ENCODE measurements around the gene STAG3. TPM values are rescaled to one million over a fixed set of nuclear protein-coding genes. Genes with fewer than 3 reads are reported as not detected.
"Not testable (repeated sequence)": the region's sequence is repeated elsewhere in the genome, so short reads cannot be mapped to it uniquely, and the experiment has no call there.

STAG3 gene
- total RNA-seq, 4 donors from 2014 or later: 0.49 to 2.5 TPM; not detected in 2

DNA sequence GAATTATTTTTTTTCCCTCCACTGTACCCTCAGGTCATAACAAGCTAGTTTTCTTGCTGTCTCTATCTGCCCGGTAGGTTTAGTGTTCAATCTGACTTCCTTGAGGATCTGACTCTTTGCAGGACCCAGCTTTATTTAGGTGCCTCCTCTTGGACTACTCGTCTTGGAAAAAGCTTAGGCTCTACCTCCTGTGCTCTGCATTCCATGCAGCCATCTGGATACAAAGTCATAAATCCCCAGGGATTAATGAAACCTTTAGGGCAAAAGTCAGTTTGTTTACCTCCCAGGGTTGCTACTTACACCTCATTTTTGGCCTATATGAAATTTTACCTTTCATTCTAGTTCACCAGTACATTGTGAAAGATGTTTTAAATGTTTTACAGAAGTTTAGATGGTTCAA is 8.0 kb downstream of the STAG3 start:
- Histone ChIP-seq H3K27me3 (no peaks in the 10 kb centered on the region), H3K4me3 (no peak overlapping the region), H3K4me1 (no peaks in the 10 kb centered on the region), H3K36me3 (no peaks in the 10 kb centered on the region), H3K9me3 (no peaks in the 10 kb centered on the region), H3K27ac (no peak overlapping the region)
- no peak for DNase-seq
- intact Hi-C loops (cut with DNase I; ENCODE audit: low total_unique reads): no loop called here
- TF ChIP-seq, protein P1, sequence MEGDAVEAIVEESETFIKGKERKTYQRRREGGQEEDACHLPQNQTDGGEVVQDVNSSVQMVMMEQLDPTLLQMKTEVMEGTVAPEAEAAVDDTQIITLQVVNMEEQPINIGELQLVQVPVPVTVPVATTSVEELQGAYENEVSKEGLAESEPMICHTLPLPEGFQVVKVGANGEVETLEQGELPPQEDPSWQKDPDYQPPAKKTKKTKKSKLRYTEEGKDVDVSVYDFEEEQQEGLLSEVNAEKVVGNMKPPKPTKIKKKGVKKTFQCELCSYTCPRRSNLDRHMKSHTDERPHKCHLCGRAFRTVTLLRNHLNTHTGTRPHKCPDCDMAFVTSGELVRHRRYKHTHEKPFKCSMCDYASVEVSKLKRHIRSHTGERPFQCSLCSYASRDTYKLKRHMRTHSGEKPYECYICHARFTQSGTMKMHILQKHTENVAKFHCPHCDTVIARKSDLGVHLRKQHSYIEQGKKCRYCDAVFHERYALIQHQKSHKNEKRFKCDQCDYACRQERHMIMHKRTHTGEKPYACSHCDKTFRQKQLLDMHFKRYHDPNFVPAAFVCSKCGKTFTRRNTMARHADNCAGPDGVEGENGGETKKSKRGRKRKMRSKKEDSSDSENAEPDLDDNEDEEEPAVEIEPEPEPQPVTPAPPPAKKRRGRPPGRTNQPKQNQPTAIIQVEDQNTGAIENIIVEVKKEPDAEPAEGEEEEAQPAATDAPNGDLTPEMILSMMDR (IDR thresholded peaks at IDR 0.05): no peak
- no peak for TF ChIP-seq POLR2A (IDR thresholded peaks at IDR 0.05)

DNA sequence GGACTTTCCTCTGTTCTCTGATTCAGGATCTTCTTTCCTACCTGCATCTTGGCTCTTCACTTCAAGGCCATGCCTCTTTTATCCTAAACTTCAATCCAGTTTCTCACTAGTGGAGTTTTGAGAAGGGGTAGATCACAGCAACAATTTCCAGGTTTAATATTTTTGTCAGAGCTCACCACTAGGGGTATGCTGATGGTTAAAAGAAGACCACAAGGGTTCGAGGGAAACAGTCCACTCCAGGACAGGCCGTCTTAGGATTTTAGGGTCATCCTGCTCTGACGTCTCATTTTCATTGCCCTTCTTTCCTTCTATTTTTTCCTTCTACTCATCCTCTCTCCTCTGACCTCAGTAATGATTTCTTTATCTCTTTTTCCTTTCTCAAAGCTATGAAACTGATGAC is 11.3 kb downstream of the STAG3 start:
- Histone ChIP-seq H3K27me3 (no peaks in the 10 kb centered on the region), H3K9me3 (no peaks in the 10 kb centered on the region), H3K27ac (no peak overlapping the region), H3K4me1 (no peaks in the 10 kb centered on the region), H3K36me3 (no peaks in the 10 kb centered on the region), H3K4me3 (no peak overlapping the region)
- TF ChIP-seq, protein P1 (IDR thresholded peaks at IDR 0.05): no peak
- no peak for TF ChIP-seq POLR2A (IDR thresholded peaks at IDR 0.05)
- intact Hi-C loops (cut with DNase I; ENCODE audit: low total_unique reads): no loop called here
- no peak for DNase-seq

DNA sequence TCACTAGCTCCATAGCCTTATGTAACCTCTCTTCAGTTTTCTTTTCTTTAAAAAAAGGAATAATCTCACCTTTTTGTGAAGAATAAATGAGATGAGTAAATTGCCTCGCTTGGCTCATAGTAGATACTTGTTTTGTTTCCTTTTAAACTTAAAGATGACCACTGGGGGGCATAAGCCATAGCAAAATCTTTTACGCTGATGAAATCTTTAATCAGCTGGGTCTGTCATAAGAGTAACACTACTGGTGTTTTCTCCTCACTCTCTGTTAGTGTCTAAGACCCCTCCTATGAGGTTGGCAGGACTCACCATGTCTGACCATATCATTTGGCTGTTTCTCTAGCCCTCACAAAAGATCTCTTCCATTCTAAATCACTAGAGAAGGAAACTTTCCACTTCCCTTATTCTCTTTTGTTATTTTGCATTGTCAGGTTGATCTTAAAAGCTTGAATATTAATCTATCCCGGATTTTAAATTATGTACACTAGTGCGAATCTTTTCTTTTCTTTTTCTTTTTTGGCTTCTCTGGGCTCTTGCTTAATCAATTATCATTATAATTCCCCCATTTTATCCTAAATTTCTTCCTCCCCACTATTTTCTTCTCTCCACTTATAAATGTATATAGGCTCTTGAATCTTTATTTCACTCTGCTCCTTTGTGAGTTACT is 12.5 kb downstream of the STAG3 start:
- intact Hi-C loops (cut with DNase I; ENCODE audit: low total_unique reads): no loop called here
- no peak for TF ChIP-seq POLR2A (IDR thresholded peaks at IDR 0.05)
- TF ChIP-seq, protein P1 (IDR thresholded peaks at IDR 0.05): peak; percentile 20 to 40 (median 34)
- Histone ChIP-seq H3K36me3 (no peaks in the 10 kb centered on the region), H3K27ac (no peak overlapping the region), H3K9me3 (no peaks in the 10 kb centered on the region), H3K4me1 (no peaks in the 10 kb centered on the region), H3K4me3 (no peak overlapping the region), H3K27me3 (no peaks in the 10 kb centered on the region)
- no peak for DNase-seq

DNA sequence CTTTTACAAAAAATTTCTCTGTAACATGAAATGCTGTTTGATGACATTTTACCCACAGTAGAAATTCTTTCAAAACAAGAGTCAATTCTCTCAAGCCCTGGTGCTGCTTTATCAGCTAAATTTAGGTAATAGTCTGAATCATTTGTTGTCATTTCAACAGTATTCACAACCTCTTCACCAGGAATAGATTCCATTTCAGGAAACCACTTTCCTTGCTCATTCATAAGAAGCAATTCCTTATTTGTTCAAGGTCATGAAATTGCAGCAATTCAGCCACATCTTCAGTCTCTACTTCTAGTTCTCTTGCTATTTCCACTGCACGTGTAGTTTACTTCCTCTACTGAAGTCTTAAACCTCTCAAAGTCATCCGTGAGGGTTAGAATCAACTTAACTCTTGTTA is 14.1 kb downstream of the STAG3 start:
- intact Hi-C loops (cut with DNase I; ENCODE audit: low total_unique reads): no loop called here
- DNase-seq: no peak
- Histone ChIP-seq H3K27ac (no peak overlapping the region), H3K36me3 (no peaks in the 10 kb centered on the region), H3K4me1 (no peaks in the 10 kb centered on the region), H3K9me3 (no peaks in the 10 kb centered on the region), H3K27me3 (no peaks in the 10 kb centered on the region), H3K4me3 (no peak overlapping the region)
- no peak for TF ChIP-seq POLR2A (IDR thresholded peaks at IDR 0.05)
- TF ChIP-seq, protein P1 (IDR thresholded peaks at IDR 0.05): no peak

DNA sequence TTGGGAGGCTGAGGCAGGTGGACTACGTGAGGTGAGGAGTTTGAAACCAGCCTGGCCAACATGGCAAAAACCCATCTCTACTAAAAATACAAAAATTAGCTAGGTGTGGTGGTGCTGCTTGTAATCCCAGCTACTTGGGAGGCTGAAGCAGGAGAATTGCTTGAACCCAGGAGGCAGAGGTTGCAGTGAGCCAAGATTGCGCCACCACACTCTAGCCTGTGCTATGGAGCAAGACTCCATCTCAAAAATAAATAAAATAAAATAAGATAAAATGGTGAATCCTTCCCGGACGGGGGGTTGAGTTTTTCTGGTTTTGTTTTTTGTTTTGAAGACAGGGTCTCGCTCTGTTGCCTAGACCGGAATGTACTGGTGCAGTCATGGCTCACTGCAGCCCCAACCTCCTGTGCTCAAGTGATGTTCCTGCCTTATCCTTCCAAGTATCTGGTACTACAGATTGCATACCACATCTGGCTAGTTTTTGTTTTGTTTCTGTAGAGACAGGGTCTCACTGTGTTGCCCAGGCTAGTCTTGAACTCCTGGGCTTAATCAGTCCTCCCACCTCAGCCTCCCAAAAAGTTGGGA is 14.7 kb downstream of the STAG3 start:
- H3K27ac ChIP-seq; H3K9me3 ChIP-seq; H3K36me3 ChIP-seq; DNase-seq; H3K4me3 ChIP-seq; H3K4me1 ChIP-seq; H3K27me3 ChIP-seq; intact Hi-C loops (cut with DNase I; ENCODE audit: low total_unique reads): not testable (repeated sequence)
